ENCODE measurements around the gene SLC1A7. TPM values are rescaled to one million over a fixed set of nuclear protein-coding genes. Genes with fewer than 3 reads are reported as not detected.

Gene SLC1A7
- polyA plus RNA-seq, 2 of the 4 experiments (the other 2 are of a cell fraction): 0.04 to 0.12 TPM

DNA sequence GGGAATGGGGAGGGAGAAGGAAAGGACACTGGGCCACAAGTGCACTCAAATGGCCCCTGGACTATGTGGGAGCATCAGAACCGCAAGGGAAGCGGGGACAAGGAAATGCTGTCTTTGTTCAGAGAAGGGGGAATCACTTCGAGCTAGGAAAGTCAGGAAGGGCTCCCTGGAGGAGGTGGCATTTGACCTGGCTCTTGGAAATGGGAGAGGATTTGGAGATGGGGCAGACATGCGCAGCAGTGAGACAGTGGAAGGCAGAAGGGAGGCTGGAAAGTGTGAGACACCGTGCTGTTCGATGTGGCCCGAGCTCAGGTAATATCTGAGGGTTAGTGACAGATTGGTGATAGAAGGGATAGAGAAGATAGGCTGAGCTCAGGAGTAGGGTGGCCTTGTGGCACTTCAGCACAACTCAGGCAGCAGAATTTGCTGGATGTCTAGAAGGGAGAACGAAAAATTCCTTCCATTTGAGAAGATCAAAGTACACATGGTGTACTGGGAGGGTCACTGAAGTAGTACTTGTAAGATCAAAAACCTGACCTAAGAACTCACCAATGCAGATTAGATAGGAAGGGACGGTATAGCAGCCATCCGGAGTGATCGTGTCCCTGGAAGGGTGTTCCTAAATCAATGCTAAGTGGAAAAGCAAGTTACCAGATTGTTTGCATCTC lies 25.4 kb downstream of the SLC1A7 start:
- TF ChIP-seq ZFP36 (IDR thresholded peaks at IDR 0.05; ENCODE audit: borderline replicate concordance, partially characterized antibody): peak; percentile 42
- no peak for TF ChIP-seq CHD2 (IDR thresholded peaks at IDR 0.05; ENCODE audit: low read length, partially characterized antibody)
- FAIRE-seq: no peak

GRCh38 chr1:53116307-53116810 lies 26.1 kb downstream of the SLC1A7 start:
- Histone ChIP-seq H3K4me3 (no peak overlapping the region), H3K4me2 (peak overlapping the region; percentile 33; the same call in 1 of the 3 replicates), H3K27ac (peak overlapping the region; percentile 40 to 86; a peak in 5 of 6 replicates), H3K4me1 (peaks cover 23% of the 10 kb centered on the region), H3K9me3 (peaks cover 8% of the 10 kb centered on the region)
- WGBS (ENCODE audit: missing lambda C conversion rate): 94% methylated on average over 5 of the region's 9 CpGs
- TF ChIP-seq EHF (CRISPR knock-in tag; IDR thresholded peaks at IDR 0.05) (no peak), SMC3 (IDR thresholded peaks at IDR 0.05) (no peak), KDM1A (IDR thresholded peaks at IDR 0.05; ENCODE audit: low read depth) (no peak), MAZ (IDR thresholded peaks at IDR 0.05; ENCODE audit: borderline replicate concordance, low read depth, low read length) (no peak), HOXB5 (CRISPR knock-in tag; IDR thresholded peaks at IDR 0.05) (no peak), ZC3H11A (IDR thresholded peaks at IDR 0.05) (no peak)
- TF ChIP-seq, protein P1, sequence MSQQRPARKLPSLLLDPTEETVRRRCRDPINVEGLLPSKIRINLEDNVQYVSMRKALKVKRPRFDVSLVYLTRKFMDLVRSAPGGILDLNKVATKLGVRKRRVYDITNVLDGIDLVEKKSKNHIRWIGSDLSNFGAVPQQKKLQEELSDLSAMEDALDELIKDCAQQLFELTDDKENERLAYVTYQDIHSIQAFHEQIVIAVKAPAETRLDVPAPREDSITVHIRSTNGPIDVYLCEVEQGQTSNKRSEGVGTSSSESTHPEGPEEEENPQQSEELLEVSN (IDR thresholded peaks at IDR 0.05; ENCODE audit: borderline replicate concordance, low read depth): no peak
- DNase-seq (ENCODE audit: low read depth in 1 of 2, low spot score in 1 of 2): no peak
- FAIRE-seq: no peak
- POLR2A ChIA-PET: no interaction called here
- CTCF ChIA-PET: no interaction called here
- no peak for ATAC-seq

More for the DNA sequence above, 25.4 kb downstream of the SLC1A7 start:
- 93% methylated on average over 11 of the region's 11 CpGs for WGBS (ENCODE audit: missing lambda C conversion rate)
- H3K9me3 ChIP-seq: peaks cover 4% of the 10 kb centered on the region
- H3K4me2 ChIP-seq: no peak overlapping the region
- DNase-seq (ENCODE audit: low read depth in 1 of 2, low spot score in 1 of 2) (no peak), ATAC-seq (no peak)
- H3K4me3 ChIP-seq: no peak overlapping the region
- ChIA-PET CTCF (no interaction called here), POLR2A (no interaction called here)
- peaks cover 29% of the 10 kb centered on the region for H3K4me1 ChIP-seq
- peak overlapping the region in 1 of 2 experiments; percentile 86; a peak in 3 of 6 replicates for H3K27ac ChIP-seq

DNA sequence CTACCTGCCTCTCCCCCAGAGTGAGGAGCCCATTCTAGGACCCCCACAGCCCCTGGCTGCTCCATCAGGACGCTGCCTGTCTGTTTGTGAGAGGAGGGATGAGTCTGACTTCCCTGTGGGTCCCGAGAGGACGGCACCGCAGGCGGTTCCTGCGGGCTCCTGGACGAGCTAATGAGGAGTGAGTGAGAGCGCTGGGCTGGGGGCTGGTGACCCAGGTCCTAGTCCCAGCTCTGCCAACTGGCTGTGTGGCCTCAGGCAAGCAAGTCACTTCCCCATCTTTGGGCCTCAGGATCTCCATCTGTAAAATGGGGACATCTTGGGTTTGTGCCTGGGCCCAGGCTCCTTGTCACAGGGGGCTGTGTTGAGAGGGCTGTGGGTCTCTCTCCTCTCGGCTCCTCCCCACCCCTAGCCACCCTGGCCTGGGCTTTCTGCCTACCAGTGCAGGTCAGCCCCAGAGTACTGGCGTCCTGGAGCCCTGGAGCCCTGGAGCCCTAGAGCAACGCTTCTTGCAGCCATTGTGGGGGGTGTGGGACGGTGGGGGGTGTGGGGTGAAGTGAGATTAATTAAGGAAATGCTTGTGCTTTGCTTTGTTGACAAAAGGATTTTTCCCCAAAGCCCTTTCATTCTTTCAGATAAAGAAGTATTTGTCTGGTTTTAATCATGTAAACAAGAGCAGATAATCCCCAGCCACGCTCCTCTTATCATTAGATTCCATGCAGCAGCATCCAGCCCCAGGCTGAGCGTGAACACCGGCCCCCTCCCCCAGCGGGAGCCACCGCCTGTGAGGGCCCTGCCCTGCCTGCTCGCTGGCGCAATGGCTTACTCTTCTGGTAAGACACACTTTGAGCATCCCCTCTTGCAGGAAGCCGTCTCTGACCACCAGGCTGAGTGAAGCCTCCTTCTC lies 26.8 kb downstream of the SLC1A7 start:
- TF ChIP-seq GATA3 (IDR thresholded peaks at IDR 0.05; ENCODE audit: borderline replicate concordance) (peak; percentile 69), ZNF302 (CRISPR knock-in tag; IDR thresholded peaks at IDR 0.05) (no peak)
- ATAC-seq (peak in 1 of 2 experiments; percentile 69; a peak in 3 of 6 replicates), DNase-seq (ENCODE audit: low read depth in 1 of 2, low spot score in 1 of 2) (peak in 1 of 2 experiments; percentile 58)

DNA sequence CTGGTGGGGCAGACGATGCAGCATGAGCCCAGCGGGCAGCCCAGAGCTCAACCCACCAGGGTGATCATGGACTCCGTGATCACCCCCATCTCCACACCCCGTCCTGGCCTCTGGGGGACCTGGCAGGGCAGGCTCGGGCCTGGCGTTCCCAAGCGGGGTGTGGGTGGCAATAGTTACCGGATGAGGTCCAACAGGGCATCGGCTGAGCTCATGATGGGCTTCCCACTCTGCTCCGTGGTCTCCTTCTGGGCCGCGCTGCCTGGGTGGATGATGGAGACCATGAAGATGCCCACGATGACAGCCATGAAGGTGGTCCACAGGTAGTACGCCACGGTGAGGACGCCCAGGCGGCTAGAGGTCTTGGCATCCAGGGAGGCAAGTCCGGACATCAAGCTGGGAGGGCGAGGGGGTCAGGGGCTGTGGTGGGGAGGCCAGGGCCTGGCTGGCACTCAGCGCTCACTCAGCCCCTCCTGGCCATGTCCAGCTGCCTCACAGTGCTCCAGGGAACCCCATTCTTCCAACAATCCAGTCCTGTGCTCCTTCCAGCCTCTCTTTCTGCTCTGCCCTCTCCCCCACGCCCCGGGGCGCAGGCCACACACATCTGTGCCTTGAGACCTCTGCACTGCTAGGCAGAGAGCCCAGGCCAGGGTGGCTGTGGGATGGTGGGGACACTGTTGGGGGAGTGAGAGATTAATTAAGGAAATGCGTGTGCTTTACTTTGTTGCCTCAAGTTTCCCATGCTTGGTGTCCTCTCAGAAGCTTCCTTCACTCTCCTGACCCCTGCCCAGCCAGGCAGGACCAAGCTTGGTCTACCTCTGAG lies 27.6 kb downstream of the SLC1A7 start:
- POLR2A ChIA-PET: no interaction called here
- H3K9me3 ChIP-seq: peaks cover 8% of the 10 kb centered on the region
- WGBS (ENCODE audit: missing lambda C conversion rate): 99% methylated on average over 15 of the region's 24 CpGs
- H3K4me1 ChIP-seq: peaks cover 36% of the 10 kb centered on the region
- no peak overlapping the region for H3K4me2 ChIP-seq
- FAIRE-seq: no peak
- no peak for ATAC-seq
- CTCF ChIA-PET: interaction anchor here (0.7 kb wide), 1 partner anchor 58 kb away, joined by 3 read pairs; no protein-coding TSS in a partner anchor
- peak overlapping the region; percentile 40 to 86; a peak in 5 of 6 replicates for H3K27ac ChIP-seq
- no peak overlapping the region for H3K4me3 ChIP-seq
- DNase-seq (ENCODE audit: low read depth in 1 of 2, low spot score in 1 of 2): no peak
- TF ChIP-seq RFX5 (IDR thresholded peaks at IDR 0.05) (no peak), FOXS1 (CRISPR knock-in tag; IDR thresholded peaks at IDR 0.05) (no peak), NR3C1 (IDR thresholded peaks at IDR 0.05) (no peak), RARB (CRISPR knock-in tag; IDR thresholded peaks at IDR 0.05) (no peak), FOSB (CRISPR knock-in tag; IDR thresholded peaks at IDR 0.05) (no peak), HDAC2 (IDR thresholded peaks at IDR 0.05) (no peak), ZFP36 (IDR thresholded peaks at IDR 0.05; ENCODE audit: borderline replicate concordance, partially characterized antibody) (no peak), NPAS2 (CRISPR knock-in tag; IDR thresholded peaks at IDR 0.05; ENCODE audit: borderline replicate concordance) (no peak), CBX2 (IDR thresholded peaks at IDR 0.05; ENCODE audit: borderline replicate concordance, low read depth) (no peak), RNF2 (IDR thresholded peaks at IDR 0.05; ENCODE audit: borderline replicate concordance, low read depth) (no peak), PHF8 (IDR thresholded peaks at IDR 0.05; ENCODE audit: borderline replicate concordance, low read depth) (no peak), HMGXB4 (CRISPR knock-in tag; IDR thresholded peaks at IDR 0.05; ENCODE audit: borderline replicate concordance) (no peak)
- TF ChIP-seq, protein P2, sequence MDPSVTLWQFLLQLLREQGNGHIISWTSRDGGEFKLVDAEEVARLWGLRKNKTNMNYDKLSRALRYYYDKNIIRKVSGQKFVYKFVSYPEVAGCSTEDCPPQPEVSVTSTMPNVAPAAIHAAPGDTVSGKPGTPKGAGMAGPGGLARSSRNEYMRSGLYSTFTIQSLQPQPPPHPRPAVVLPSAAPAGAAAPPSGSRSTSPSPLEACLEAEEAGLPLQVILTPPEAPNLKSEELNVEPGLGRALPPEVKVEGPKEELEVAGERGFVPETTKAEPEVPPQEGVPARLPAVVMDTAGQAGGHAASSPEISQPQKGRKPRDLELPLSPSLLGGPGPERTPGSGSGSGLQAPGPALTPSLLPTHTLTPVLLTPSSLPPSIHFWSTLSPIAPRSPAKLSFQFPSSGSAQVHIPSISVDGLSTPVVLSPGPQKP (IDR thresholded peaks at IDR 0.05; ENCODE audit: low read depth, low read length): no peak

More for the DNA sequence above, 26.8 kb downstream of the SLC1A7 start:
- 25% methylated on average over 10 of the region's 20 CpGs for WGBS (ENCODE audit: missing lambda C conversion rate)
- Histone ChIP-seq H3K4me3 (no peak overlapping the region), H3K4me1 (peaks cover 28% of the 10 kb centered on the region), H3K27ac (peak overlapping the region; percentile 40 to 86; a peak in 5 of 6 replicates), H3K9me3 (peaks cover 8% of the 10 kb centered on the region), H3K4me2 (peak overlapping the region; percentile 33; the same call in 1 of the 3 replicates)
- FAIRE-seq: no peak
- ChIA-PET CTCF (interaction anchor here (0.7 kb wide), 1 partner anchor 57 kb away, joined by 3 read pairs; no protein-coding TSS in a partner anchor), POLR2A (no interaction called here)

Data from A549 (cell line).